Heart right ventricle (tissue), 16 donors: ENCODE measurements around the gene REPS1. TPM values are rescaled to one million over a fixed set of nuclear protein-coding genes. Genes with fewer than 3 reads are reported as not detected.
A peak's percentile ranks its signal among the peaks of the same experiment; 100 is the strongest.
"Not testable (repeated sequence)": the region's sequence is repeated elsewhere in the genome, so short reads cannot be mapped to it uniquely, and the experiment has no call there.

Experiments
- ATAC-seq, 8 donors: fragments of 200-7000 bp; cut with Tn5 transposase; one replicate each; pipeline ENCODE4 v1.9.1; 2020; ENCODE audit warnings: mild to moderate bottlenecking in 8 of 8, moderate library complexity in 8 of 8, moderate number of reproducible peaks in 1 of 8
- DNase-seq, 2 donors: peaks; one replicate each; pipeline ENCODE4 v3.0.0-alpha.2; 2020
- H3K27ac ChIP-seq, 10 donors: fragments of 200-600 bp; sonication (generic) in 2 of 10; one replicate each; pipeline versions ENCODE4 v1.5.0 to v1.8.0; 2020 to 2022; ENCODE audit warnings: mild to moderate bottlenecking in 3 of 10
- H3K27me3 ChIP-seq, 7 donors: fragments of 200-600 bp; one replicate each; pipeline ENCODE4 v1.8.0; 2021 to 2022; ENCODE audit warnings: mild to moderate bottlenecking in 2 of 7
- H3K36me3 ChIP-seq, 9 donors: fragments of 200-600 bp; sonication (generic) in 1 of 9; one replicate each; pipeline versions ENCODE4 v1.5.0 to v1.8.0; 2020 to 2022; ENCODE audit warnings: mild to moderate bottlenecking in 2 of 9
- H3K4me1 ChIP-seq, 9 donors: fragments of 200-600 bp; sonication (generic) in 1 of 9; one replicate each; pipeline versions ENCODE4 v1.5.0 to v1.8.0; 2020 to 2022; ENCODE audit warnings: mild to moderate bottlenecking in 4 of 9
- H3K4me3 ChIP-seq, 10 donors: fragments of 200-600 bp; sonication (generic) in 2 of 10; one replicate each; pipeline versions ENCODE4 v1.5.0 to v1.8.0; 2020 to 2022; ENCODE audit warnings: mild to moderate bottlenecking in 7 of 10, moderate library complexity in 2 of 10
- H3K9me3 ChIP-seq, 11 donors: fragments of 200-600 bp in 10 of 11; sonication (generic) in 2 of 11; one replicate each; pipeline versions ENCODE4 v1.5.0 to v1.8.0; 2013 to 2022; ENCODE audit warnings: mild to moderate bottlenecking in 2 of 11, control low read depth in 1 of 11, moderate library complexity in 1 of 11
- WGBS, 2 donors: extraction: QIAGEN DNeasy Blood & Tissue Kit; methylation state at CpG; one replicate each; pipeline ENCODE4 v1.1.7; 2013; ENCODE audit warnings: inconsistent platforms in 1 of 2; 5-methylcytosine and 5-hydroxymethylcytosine counted together
- intact Hi-C, 10 donors: fragments of 100-400 bp; cut with DNase I; formaldehyde crosslinking; loops; one replicate each; pipeline versions ENCODE4 v1.11.1 to v1.14.2; 2022
- polyA plus RNA-seq, 2 donors: library from polyadenylated mRNA; stranded (reverse); fragments of 200-250 nt; gene quantifications; one replicate each; pipeline ENCODE4 v1.2.3, GENCODE V29; 2013
- total RNA-seq, 10 donors: library from RNA; stranded (reverse); fragmentation: NEBNext Ultra II Directional in 3 of 10; extraction: Animal tissue kit (Norgen Biotek cat#: 25700) in 3 of 10; gene quantifications; one replicate each; pipeline versions ENCODE4 v1.2.1 to v1.2.4, GENCODE V29; 2021 to 2023
- TF ChIP-seq, protein P1 (sequence below), 9 donors: fragments of 200-600 bp; sonication (generic) in 2 of 9; IDR thresholded peaks; one replicate each; pipeline versions ENCODE4 v1.5.0 to v1.8.0; 2021 to 2022; ENCODE audit warnings: antibody characterized with exemption in 9 of 9, mild to moderate bottlenecking in 5 of 9, moderate library complexity in 1 of 9
- donor health status: Arrhythmogenic right ventricular cardiomyopathy.
- donor health status: ischemic (EF 13 %, LVEDD 7.1; RV severe dilation, severe dysfunction).
- donor health status: healthy with polysubstance abuse.
- donor health status: DM: no; HTN: yes; CAD: no.
- donor health status: DM: no; HTN: no; CAD: no.
- donor health status: ischemic (EF 25% LVEDD 6.9; RV normal size, moderate dysfunction).
- donor health status: ischemic (EF 25% LVEDD 5.7; RV mildly dilated, moderate dysfunction).
- donor health status: healthy.
- donor health status: DM: yes; HTN: yes; CAD: no.
- donor health status: Ischemic cardiomyopathy.
- donor health status: ischemic (EF 35%, LVEDD 5.7; RV mildly dilated, moderate dysfunction).
- donor health status: nonischemic (EF 11% LVEDD 7.7; RV severe dilation, severe dysfunction).
- donor health status: DM: yes; HTN: yes; CAD: no.
- donor health status: PGD.
- donor health status: ischemic (EF 29% LVEDD 5.4; RV normal size, mild dysfunction).
- donor health status: nonischemic (EF 23%, LVEDD 6.1; RV moderate dilation, normal function).

Gene REPS1
- total and polyA plus RNA-seq, 12 donors, result 30.2 to 43.9 (median 39.4) TPM

DNA sequence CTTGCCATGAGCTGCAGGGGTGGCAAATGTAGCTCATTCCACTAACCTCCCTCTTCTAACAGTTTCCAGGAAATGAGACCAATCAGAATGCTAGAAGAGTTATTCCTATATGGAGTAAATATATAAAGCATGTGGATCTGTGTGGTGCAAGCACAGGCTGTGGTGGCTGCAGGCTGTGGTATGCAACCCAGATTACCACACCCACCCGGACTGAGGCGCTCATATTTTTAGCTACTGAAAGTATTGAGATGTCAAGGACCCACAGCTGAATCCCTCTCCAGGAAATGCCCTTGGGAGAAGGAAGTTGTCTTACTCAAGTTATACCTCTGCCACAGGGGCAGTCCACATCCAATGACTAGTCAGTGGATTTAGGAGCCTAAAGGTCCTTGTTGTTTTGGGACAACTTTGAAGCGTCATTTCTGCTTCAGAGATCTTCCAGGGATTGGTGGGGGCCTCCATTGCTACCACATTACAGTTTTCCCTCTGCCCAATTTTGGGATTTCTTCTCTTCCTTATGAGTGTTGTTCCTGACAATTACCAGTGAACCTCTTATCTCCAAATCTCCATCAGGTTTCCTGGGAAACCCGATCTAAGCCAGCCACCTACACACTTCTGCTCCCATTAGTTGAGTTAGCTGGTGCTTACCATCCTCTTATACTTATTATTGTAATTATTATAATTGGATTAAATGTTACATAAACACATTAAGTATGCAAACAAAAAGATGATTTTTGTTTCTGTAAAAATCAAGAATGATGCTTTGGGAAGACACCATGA lies 12.1 kb upstream of the REPS1 start:
- DNase-seq (no peak), ATAC-seq (peak in 1 of 8 donors; percentile 47)
- TF ChIP-seq, protein P1, sequence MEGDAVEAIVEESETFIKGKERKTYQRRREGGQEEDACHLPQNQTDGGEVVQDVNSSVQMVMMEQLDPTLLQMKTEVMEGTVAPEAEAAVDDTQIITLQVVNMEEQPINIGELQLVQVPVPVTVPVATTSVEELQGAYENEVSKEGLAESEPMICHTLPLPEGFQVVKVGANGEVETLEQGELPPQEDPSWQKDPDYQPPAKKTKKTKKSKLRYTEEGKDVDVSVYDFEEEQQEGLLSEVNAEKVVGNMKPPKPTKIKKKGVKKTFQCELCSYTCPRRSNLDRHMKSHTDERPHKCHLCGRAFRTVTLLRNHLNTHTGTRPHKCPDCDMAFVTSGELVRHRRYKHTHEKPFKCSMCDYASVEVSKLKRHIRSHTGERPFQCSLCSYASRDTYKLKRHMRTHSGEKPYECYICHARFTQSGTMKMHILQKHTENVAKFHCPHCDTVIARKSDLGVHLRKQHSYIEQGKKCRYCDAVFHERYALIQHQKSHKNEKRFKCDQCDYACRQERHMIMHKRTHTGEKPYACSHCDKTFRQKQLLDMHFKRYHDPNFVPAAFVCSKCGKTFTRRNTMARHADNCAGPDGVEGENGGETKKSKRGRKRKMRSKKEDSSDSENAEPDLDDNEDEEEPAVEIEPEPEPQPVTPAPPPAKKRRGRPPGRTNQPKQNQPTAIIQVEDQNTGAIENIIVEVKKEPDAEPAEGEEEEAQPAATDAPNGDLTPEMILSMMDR (IDR thresholded peaks at IDR 0.05), result no peak
- no peaks in the 10 kb centered on the region for H3K4me1 ChIP-seq
- H3K27ac ChIP-seq, result no peak overlapping the region
- intact Hi-C loops, result no loop called here
- H3K9me3 ChIP-seq, result no peaks in the 10 kb centered on the region
- H3K27me3 ChIP-seq, result no peaks in the 10 kb centered on the region
- H3K4me3 ChIP-seq, result no peak overlapping the region
- no peaks in the 10 kb centered on the region for H3K36me3 ChIP-seq
- WGBS, 2 donors, result 60 to 62% methylated on average over 4 of the region's 4 CpGs

DNA sequence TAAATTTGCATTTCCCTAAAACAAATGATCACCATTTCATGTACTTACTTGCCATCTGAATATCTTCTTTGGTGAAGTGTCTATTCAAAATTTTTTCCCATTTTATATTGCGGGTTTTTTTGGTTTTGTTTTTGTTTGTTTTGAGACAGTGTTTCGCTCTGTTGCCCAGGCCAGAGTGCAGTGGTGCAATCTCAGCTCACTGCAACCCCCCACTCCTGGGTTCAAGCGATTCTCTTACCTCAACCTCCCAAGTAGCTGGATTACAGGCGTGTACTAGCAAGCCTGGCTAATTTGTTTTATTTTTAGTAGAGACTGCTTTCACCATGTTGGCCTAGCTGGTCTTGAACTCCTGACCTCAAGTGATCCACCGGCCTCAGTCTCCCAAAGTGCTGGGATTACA lies 9.1 kb upstream of the REPS1 start:
- no peaks in the 10 kb centered on the region for H3K27me3 ChIP-seq
- intact Hi-C loops, result no loop called here
- no peak for ATAC-seq
- H3K4me3 ChIP-seq, result no peak overlapping the region
- WGBS, 2 donors, result 93 to 94% methylated on average over 5 of the region's 5 CpGs
- no peaks in the 10 kb centered on the region for H3K36me3 ChIP-seq
- no peaks in the 10 kb centered on the region for H3K9me3 ChIP-seq
- DNase-seq, result no peak
- H3K27ac ChIP-seq, result no peak overlapping the region
- TF ChIP-seq, protein P1 (IDR thresholded peaks at IDR 0.05), result no peak
- H3K4me1 ChIP-seq, result no peaks in the 10 kb centered on the region

DNA sequence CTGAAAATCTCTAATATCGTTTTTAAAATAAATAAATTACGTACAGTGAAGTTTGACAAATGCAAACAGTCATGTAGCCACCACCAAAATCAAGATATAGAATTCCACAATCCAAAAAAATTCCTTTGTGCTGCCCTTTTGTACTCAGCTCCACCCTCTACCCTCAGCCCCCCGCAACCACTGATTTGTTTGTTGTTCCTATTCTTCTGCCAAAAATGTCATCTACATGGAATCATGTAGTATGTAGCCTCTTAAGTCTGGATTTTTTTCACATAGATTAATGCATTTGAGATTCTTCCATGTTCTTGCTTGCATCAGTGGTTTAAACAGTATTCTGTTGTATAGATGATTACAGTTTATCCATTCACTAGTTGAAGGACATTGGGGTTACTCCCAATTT lies 8.5 kb upstream of the REPS1 start:
- ATAC-seq (no peak), DNase-seq (no peak)
- H3K4me1 ChIP-seq, result no peaks in the 10 kb centered on the region
- no peaks in the 10 kb centered on the region for H3K27me3 ChIP-seq
- H3K4me3 ChIP-seq, result no peak overlapping the region
- intact Hi-C loops, result no loop called here
- TF ChIP-seq, protein P1 (IDR thresholded peaks at IDR 0.05), result no peak
- H3K27ac ChIP-seq, result no peak overlapping the region
- H3K9me3 ChIP-seq, result no peaks in the 10 kb centered on the region
- H3K36me3 ChIP-seq, result no peaks in the 10 kb centered on the region
- WGBS, 2 donors, result 78 to 80% methylated on average over 3 of the region's 3 CpGs

DNA sequence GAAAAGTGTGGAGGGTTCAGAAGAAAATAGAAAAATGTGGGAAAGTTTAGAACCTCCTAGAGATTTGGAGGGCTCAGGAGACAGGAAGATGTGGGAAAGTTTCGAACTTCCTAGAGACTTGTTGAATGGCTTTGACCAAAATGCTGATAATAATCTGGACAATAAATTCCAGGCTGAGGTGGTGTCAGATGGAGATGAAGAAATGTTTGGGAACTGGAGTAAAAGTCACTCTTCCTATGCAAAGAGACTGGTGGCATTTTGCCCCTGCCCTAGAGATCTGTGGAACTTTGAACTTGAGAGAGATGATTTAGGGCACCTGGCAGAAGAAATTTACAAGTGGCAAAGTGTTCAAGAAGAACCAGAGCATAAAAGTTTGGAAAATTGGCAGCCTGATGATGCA lies 5.4 kb upstream of the REPS1 start:
- H3K36me3 ChIP-seq, intact Hi-C loops: not testable (repeated sequence)
- 81 to 83% methylated on average over 1 of the region's 1 CpG for WGBS, 2 donors

DNA sequence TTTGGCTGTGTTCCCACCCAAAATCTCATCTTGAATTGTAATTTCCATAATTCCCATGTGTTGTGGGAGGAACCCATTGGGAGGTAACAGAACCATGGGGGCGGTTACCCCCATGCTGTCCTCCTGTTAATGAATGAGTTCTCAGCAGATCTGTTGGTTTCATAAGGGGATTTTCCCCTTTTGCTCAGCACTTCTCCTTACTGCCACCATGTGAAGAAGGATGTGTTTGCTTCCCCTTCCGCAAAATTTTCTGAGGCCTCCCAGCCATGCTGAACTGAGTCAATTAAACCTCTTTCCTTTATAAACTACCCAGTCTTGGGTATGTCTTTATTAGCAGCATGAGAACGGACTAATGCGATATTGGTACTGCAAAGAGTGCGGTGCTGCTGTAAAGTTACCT lies 4.9 kb upstream of the REPS1 start:
- intact Hi-C loops, H3K4me1 ChIP-seq, H3K9me3 ChIP-seq, H3K36me3 ChIP-seq, H3K27ac ChIP-seq, H3K4me3 ChIP-seq, DNase-seq, ATAC-seq, H3K27me3 ChIP-seq: not testable (repeated sequence)
- 89 to 91% methylated on average over 5 of the region's 5 CpGs for WGBS, 2 donors

More for the DNA sequence above, 5.4 kb upstream of the REPS1 start:
- H3K9me3 ChIP-seq, H3K4me3 ChIP-seq, H3K27ac ChIP-seq, DNase-seq, H3K4me1 ChIP-seq, ATAC-seq, H3K27me3 ChIP-seq: not testable (repeated sequence)
